Transverse colon (tissue), 4 donors: ENCODE data around the gene KCTD16. TPM values are rescaled to one million over a fixed set of nuclear protein-coding genes. Genes with fewer than 3 reads are reported as not detected.

ENCODE experiments used
- DNase-seq: peaks from one replicate; pipeline ENCODE4 v3.0.0-alpha.2; 2019
- H3K27ac ChIP-seq, 4 donors: fragments of 200-600 bp; sonication (generic); 2 replicates each; pipeline ENCODE4 v1.5.1; 2016 to 2018; ENCODE audit warnings: inconsistent platforms in 4 of 4
- H3K27me3 ChIP-seq: fragments of 200-600 bp; sonication (generic); 2 replicates; pipeline ENCODE4 v1.5.1; 2017; ENCODE audit warnings: inconsistent platforms
- H3K36me3 ChIP-seq, 4 donors: fragments of 200-600 bp; sonication (generic); 2 replicates each; pipeline ENCODE4 v1.5.1; 2017 to 2019; ENCODE audit warnings: inconsistent platforms in 4 of 4
- H3K4me1 ChIP-seq, 4 donors: fragments of 200-600 bp; sonication (generic); 2 replicates each; pipeline ENCODE4 v1.5.1; 2017 to 2020; ENCODE audit warnings: inconsistent platforms in 4 of 4
- H3K4me3 ChIP-seq, 4 donors: fragments of 200-600 bp; sonication (generic); 1 replicate in 1 of 4; 2 replicates in 3 of 4; pipeline versions ENCODE4 v1.5.1 to v1.6.1; 2017 to 2019; ENCODE audit warnings: inconsistent platforms in 4 of 4
- H3K9me3 ChIP-seq, 2 donors: fragments of 200-600 bp; sonication (generic); 2 replicates each; pipeline ENCODE4 v1.5.1; 2017 to 2019; ENCODE audit warnings: inconsistent platforms in 2 of 2
- EP300 ChIP-seq: sonication (generic); formaldehyde crosslinking; IDR thresholded peaks from one replicate; pipeline ENCODE4 v1.6.1; 2017; ENCODE audit warnings: antibody characterized with exemption, low read depth
- POLR2A ChIP-seq: fragments of 450-650 bp; IDR thresholded peaks from one replicate; pipeline ENCODE4 v1.6.1; 2016; ENCODE audit warnings: antibody characterized with exemption, mild to moderate bottlenecking, moderate library complexity
- POLR2AphosphoS5 ChIP-seq, 3 donors: sonication (generic); formaldehyde crosslinking; IDR thresholded peaks; one replicate each; pipeline ENCODE4 v1.6.1; 2016; ENCODE audit warnings: antibody characterized with exemption in 3 of 3
- WGBS, 2 donors: methylation state at CpG; one replicate each; pipeline ENCODE4 v1.1.5; 2018; ENCODE audit warnings: low coverage in 1 of 2; 5-methylcytosine and 5-hydroxymethylcytosine counted together
- in situ Hi-C, 4 donors: fragments of 200-750 bp; cut with MboI; loops; one replicate each; pipeline versions ENCODE4 v1.15.0 to v1.15.1; 2017; ENCODE audit warnings: low sequenced_read_pairs in 3 of 4, low pct_ligation_motif_present in 1 of 4, low pct_unique_long_range_greater_than_20kb in 1 of 4
- intact Hi-C: fragments of 100-400 bp; cut with DNase I; formaldehyde crosslinking; loops from one replicate; pipeline ENCODE4 v1.15.1; 2023; ENCODE audit warnings: low total_unique reads
- total RNA-seq, 4 donors: library from RNA; depleted of rRNA; stranded (reverse); fragments of >200 nt; gene quantifications; one replicate each; pipeline ENCODE4 v1.1.0, GENCODE V29; 2016
- TF ChIP-seq, protein P1 (sequence below), 5 experiments: fragments of 200-600 bp in 3 of 5; fragments of 450-650 bp in 2 of 5; sonication (generic) in 3 of 5; IDR thresholded peaks; 1 replicate in 2 of 5; 2 replicates in 3 of 5; pipeline ENCODE4 v1.5.1; 2016 to 2017; ENCODE audit warnings: antibody characterized with exemption in 5 of 5, inconsistent platforms in 3 of 5, mild to moderate bottlenecking in 2 of 5, moderate library complexity in 1 of 5

The KCTD16 gene
- total RNA-seq, 4 donors from 2014 or later, result under 0.01 to 0.14 TPM; not detected in 2

DNA sequence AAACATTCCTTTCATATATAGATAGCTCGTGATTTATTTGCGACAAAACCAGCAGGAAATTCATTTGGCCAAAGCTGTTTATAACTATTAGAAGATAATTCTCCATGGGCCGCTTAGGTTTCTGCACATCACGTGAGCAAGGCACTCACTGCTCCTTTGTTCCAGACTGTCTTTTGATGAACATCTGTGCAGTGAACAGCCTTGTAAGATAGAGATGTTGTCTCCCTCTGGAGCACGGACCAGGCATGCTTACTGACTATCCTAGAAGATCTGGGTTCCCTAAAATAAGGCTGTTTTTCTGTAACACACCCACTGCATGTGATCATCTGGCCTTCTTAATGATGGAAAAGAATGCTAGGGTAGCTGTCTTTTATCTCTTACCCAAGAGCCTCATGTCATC lies 31.1 kb upstream of the KCTD16 start:
- no peak for TF ChIP-seq POLR2AphosphoS5 (IDR thresholded peaks at IDR 0.05)
- no peak for TF ChIP-seq POLR2A
- no peak for TF ChIP-seq EP300
- TF ChIP-seq, protein P1, sequence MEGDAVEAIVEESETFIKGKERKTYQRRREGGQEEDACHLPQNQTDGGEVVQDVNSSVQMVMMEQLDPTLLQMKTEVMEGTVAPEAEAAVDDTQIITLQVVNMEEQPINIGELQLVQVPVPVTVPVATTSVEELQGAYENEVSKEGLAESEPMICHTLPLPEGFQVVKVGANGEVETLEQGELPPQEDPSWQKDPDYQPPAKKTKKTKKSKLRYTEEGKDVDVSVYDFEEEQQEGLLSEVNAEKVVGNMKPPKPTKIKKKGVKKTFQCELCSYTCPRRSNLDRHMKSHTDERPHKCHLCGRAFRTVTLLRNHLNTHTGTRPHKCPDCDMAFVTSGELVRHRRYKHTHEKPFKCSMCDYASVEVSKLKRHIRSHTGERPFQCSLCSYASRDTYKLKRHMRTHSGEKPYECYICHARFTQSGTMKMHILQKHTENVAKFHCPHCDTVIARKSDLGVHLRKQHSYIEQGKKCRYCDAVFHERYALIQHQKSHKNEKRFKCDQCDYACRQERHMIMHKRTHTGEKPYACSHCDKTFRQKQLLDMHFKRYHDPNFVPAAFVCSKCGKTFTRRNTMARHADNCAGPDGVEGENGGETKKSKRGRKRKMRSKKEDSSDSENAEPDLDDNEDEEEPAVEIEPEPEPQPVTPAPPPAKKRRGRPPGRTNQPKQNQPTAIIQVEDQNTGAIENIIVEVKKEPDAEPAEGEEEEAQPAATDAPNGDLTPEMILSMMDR (IDR thresholded peaks at IDR 0.05), result no peak
- Histone ChIP-seq H3K9me3 (no peaks in the 10 kb centered on the region), H3K4me3 (no peak overlapping the region), H3K27ac (no peak overlapping the region), H3K4me1 (no peaks in the 10 kb centered on the region), H3K27me3 (no peaks in the 10 kb centered on the region), H3K36me3 (no peaks in the 10 kb centered on the region)
- intact Hi-C loops (no loop called here), in situ Hi-C loops (no loop called here)
- no peak for DNase-seq
- 73 to 80% methylated on average over 4 to 5 of the region's 5 CpGs for WGBS, 2 donors

DNA sequence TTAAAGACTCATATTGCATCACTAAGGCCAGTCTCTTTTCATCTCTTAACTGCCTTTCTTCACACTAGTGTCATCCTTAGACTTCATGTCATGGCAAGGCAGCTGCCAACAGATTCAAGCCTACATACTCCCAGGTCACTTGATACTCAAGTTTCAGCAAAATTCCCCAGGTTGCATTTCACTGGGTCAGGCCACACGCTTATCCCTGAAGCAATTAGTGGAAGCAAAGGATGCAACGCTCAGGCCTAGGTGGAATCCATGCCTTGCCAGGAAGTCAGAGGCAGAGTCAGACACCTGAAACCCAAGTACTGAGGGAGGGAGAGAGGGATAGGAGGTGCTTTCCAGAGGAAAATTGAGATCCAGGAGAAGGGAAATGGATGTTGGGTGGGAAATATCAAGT lies 29.1 kb upstream of the KCTD16 start:
- intact Hi-C loops, result no loop called here

DNA sequence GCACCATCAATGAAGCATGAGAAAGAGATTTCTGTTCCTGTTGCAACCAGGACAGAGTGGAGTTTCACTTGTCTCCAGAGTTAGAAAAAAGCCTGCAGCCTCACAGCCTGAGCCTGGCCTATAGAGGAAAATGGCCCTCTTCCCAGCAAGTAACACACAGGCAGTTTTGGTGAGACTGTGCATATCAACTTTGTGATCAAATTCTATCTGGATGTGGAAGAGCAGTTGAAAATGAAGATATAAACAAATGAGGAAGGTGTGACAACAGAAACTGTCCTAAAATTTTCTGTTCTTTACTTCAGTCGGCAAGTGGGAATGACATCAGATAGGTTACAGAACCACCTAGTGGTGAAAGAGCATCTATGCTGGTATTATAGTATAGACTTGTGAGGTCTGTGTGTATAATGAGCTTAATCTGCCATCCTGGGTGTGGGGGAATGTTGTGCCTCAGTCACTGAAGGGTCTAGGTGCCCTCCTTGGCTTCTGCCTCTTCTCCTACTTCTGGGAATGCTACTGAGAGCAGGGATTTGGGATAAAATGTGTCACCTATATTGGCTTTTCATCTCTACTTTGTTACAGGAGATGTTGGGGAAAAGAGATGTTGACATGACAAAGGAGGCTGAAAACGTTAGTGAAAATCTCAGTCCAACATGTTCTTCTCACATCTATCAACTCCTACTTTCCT lies 28.4 kb upstream of the KCTD16 start:
- Histone ChIP-seq H3K9me3 (no peaks in the 10 kb centered on the region), H3K4me3 (no peak overlapping the region), H3K4me1 (no peaks in the 10 kb centered on the region), H3K27me3 (no peaks in the 10 kb centered on the region), H3K36me3 (no peaks in the 10 kb centered on the region), H3K27ac (no peak overlapping the region)
- intact Hi-C loops, result no loop called here
- TF ChIP-seq EP300, result no peak
- TF ChIP-seq, protein P1 (IDR thresholded peaks at IDR 0.05), result peak; percentile 43 to 63 (median 56)
- WGBS, 2 donors, result 6 to 10% methylated on average over 1 to 2 of the region's 2 CpGs
- in situ Hi-C loops, result no loop called here
- no peak for DNase-seq

More for the DNA sequence above, 29.1 kb upstream of the KCTD16 start:
- TF ChIP-seq POLR2AphosphoS5 (IDR thresholded peaks at IDR 0.05) (no peak), POLR2A (no peak), EP300 (no peak)
- TF ChIP-seq, protein P1 (IDR thresholded peaks at IDR 0.05), result no peak
- in situ Hi-C loops, result no loop called here
- WGBS, 2 donors, result 100% methylated on average over 1 to 2 of the region's 2 CpGs
- Histone ChIP-seq H3K27me3 (no peaks in the 10 kb centered on the region), H3K9me3 (no peaks in the 10 kb centered on the region), H3K4me3 (no peak overlapping the region), H3K27ac (no peak overlapping the region), H3K36me3 (no peaks in the 10 kb centered on the region), H3K4me1 (no peaks in the 10 kb centered on the region)
- no peak for DNase-seq

DNA sequence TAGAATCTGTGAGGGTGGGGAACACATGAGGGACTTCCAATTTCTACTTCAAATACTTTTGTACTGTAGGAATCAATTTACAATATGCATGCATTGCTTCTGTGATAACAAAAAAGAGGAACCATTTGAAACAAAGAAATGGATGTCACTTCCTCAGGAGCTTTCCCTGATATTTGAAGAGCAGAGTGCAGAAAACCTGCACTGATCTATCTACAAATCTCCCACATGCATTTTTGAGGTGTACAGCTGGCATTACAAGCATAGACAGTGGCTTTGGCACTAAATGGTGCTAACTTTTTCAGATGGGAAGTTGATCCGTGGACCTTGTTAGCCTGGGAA lies 27.9 kb upstream of the KCTD16 start:
- Histone ChIP-seq H3K27ac (no peak overlapping the region), H3K36me3 (no peaks in the 10 kb centered on the region), H3K9me3 (no peaks in the 10 kb centered on the region), H3K4me1 (no peaks in the 10 kb centered on the region), H3K4me3 (no peak overlapping the region), H3K27me3 (no peaks in the 10 kb centered on the region)
- TF ChIP-seq POLR2AphosphoS5 (IDR thresholded peaks at IDR 0.05) (no peak), POLR2A (no peak), EP300 (no peak)
- TF ChIP-seq, protein P1 (IDR thresholded peaks at IDR 0.05), result no peak
- intact Hi-C loops (no loop called here), in situ Hi-C loops (no loop called here)
- WGBS, 2 donors, result 64% methylated on average over 1 of the region's 1 CpG; no CpG with 5 or more reads in 1 of the 2 donors
- no peak for DNase-seq
